NCI-H524 (cell line): Measurements from ENCODE around the gene CHMP2B.
"Not testable (repeated sequence)": the region's sequence is repeated elsewhere in the genome, so short reads cannot be mapped to it uniquely, and the experiment has no call there.

Experiments
- DNase-seq, 2 experiments: peaks; one replicate each; lab custom pipeline; 2025; lab: John Stamatoyannopoulos, UW

The CHMP2B gene

GRCh38 chr3:87233805-87234204 lies 6.7 kb downstream of the CHMP2B start:
- DNase-seq, result no peak

GRCh38 chr3:87236093-87236492 lies 9.0 kb downstream of the CHMP2B start:
- no peak for DNase-seq

GRCh38 chr3:87246662-87247429 lies 19.7 kb downstream of the CHMP2B start:
- DNase-seq, result no peak

GRCh38 chr3:87247430-87247773 lies 20.3 kb downstream of the CHMP2B start:
- DNase-seq, result no peak

GRCh38 chr3:87248231-87248630 lies 21.1 kb downstream of the CHMP2B start:
- not testable (repeated sequence) for DNase-seq

- DNase-seq, result no peak
Observed at GRCh38 chr3:87248831-87249230, 21.7 kb downstream of the CHMP2B start.

GRCh38 chr3:87250009-87250408 lies 22.9 kb downstream of the CHMP2B start:
- DNase-seq, result no peak

- peak in 1 of 2 experiments; percentile 48 for DNase-seq
Observed at GRCh38 chr3:87260270-87260669, 33.2 kb downstream of the CHMP2B start.

GRCh38 chr3:87261925-87262324 lies 34.8 kb downstream of the CHMP2B start:
- DNase-seq, result no peak

GRCh38 chr3:87267953-87268645 lies 41.0 kb downstream of the CHMP2B start:
- DNase-seq, result no peak

GRCh38 chr3:87268646-87269211 lies 41.6 kb downstream of the CHMP2B start:
- DNase-seq, result no peak

GRCh38 chr3:87269723-87270122 lies 42.6 kb downstream of the CHMP2B start:
- no peak for DNase-seq

- no peak for DNase-seq
Observed at GRCh38 chr3:87270908-87271700, 44.0 kb downstream of the CHMP2B start.

- no peak for DNase-seq
Observed at GRCh38 chr3:87272718-87273341, 45.7 kb downstream of the CHMP2B start.

GRCh38 chr3:87276484-87276883 lies 49.4 kb downstream of the CHMP2B start, which contains the start of gene POU1F1:
Gene POU1F1, minus strand, starts transcription at chr3:87276584. Its CDS starts 122 bp downstream, at chr3:87276462.
- no peak for DNase-seq

- no peak for DNase-seq
Observed at GRCh38 chr3:87287011-87287410, 59.9 kb downstream of the CHMP2B start.

GRCh38 chr3:87288446-87288845 lies 61.3 kb downstream of the CHMP2B start:
- no peak for DNase-seq

GRCh38 chr3:87298111-87298718 lies 71.1 kb downstream of the CHMP2B start:
- DNase-seq, result peak; percentile 8 to 38

GRCh38 chr3:87305031-87305430 lies 77.9 kb downstream of the CHMP2B start:
- DNase-seq, result not testable (repeated sequence)
